K562 (cell line): ENCODE results near the gene PUS3. TPM values are rescaled to one million over a fixed set of nuclear protein-coding genes. Genes with fewer than 3 reads are reported as not detected.

Experiments
- ESRRA ChIP-seq: fragments of 450-650 bp; IDR thresholded peaks from 2 replicates; pipeline ENCODE4 v1.6.1; 2014; ENCODE audit warnings: low read depth, mild to moderate bottlenecking, moderate library complexity, borderline replicate concordance
- JUND ChIP-seq, 2 experiments: IDR thresholded peaks; 2 replicates in 1 of 2; 3 replicates in 1 of 2; pipeline ENCODE4 v1.6.1; 2011; ENCODE audit warnings: borderline replicate concordance in 2 of 2, low read depth in 2 of 2, low read length in 2 of 2, improper control_type of control experiment in 1 of 2, missing biosample characterization in 1 of 2, missing genetic modification characterization in 1 of 2, missing genetic modification reagents in 1 of 2
- MAZ ChIP-seq, 2 experiments: fragments of 450-650 bp in 1 of 2; sonication (generic) in 1 of 2; formaldehyde crosslinking; IDR thresholded peaks in 1 of 2; conservative IDR thresholded peaks in 1 of 2; 2 replicates each; pipeline versions ENCODE4 v1.4.0 to v1.5.0; 2020; ENCODE audit warnings: mild to moderate bottlenecking in 1 of 2, missing genetic modification reagents in 1 of 2
- MNT ChIP-seq, 2 experiments: fragments of 450-650 bp; conservative IDR thresholded peaks; 2 replicates each; pipeline ENCODE4 v1.6.1; 2017; ENCODE audit warnings: mild to moderate bottlenecking in 2 of 2, moderate library complexity in 2 of 2
- MYC ChIP-seq, 2 experiments: fragments of 250-450 bp in 1 of 2; sonication (Bioruptor Pico) in 1 of 2; IDR thresholded peaks; 2 replicates each; pipeline versions ENCODE4 v1.5.1 to v1.6.1; 2012 to 2021; ENCODE audit warnings: low read depth in 2 of 2, borderline replicate concordance in 1 of 2, improper control_type of control experiment in 1 of 2, low read length in 1 of 2, mild to moderate bottlenecking in 1 of 2, moderate library complexity in 1 of 2
- ZKSCAN1 ChIP-seq: fragments of 150-350 bp; IDR thresholded peaks from 2 replicates; pipeline ENCODE4 v1.6.1; 2016; ENCODE audit warnings: low read depth, low read length
- polyA plus RNA-seq, 8 experiments: library from polyadenylated mRNA; depleted of rRNA in 4 of 8; stranded (reverse) in 5 of 8; unstranded in 3 of 8; fragments of >200 nt; fragmentation: Nextera tagmentation in 2 of 8; fragmentation: Illumina TruSeq in 1 of 8; extraction: Ambion mirVana in 2 of 8; extraction: Trizol in 1 of 8; gene quantifications; 2 replicates each; pipeline versions ENCODE4 v1.2.1 to v1.2.3, GENCODE V29; 2011 to 2014; ENCODE audit warnings: inconsistent platforms in 1 of 8, missing spikeins in 1 of 8
- total RNA-seq, 7 experiments: library from RNA; depleted of rRNA in 6 of 7; stranded (reverse); fragments of >200 nt in 6 of 7; fragmentation: Illumina TruSeq in 2 of 7; extraction: Trizol in 2 of 7; gene quantifications; 2 replicates each; pipeline versions ENCODE4 v1.2.1 to v1.2.3, GENCODE V29; 2011 to 2021; ENCODE audit warnings: low replicate concordance in 1 of 7

Gene PUS3
- total and polyA plus RNA-seq, 9 of the 15 experiments (the other 6 are each of a cell fraction or from before 2014, with no cell fraction given), result 16.5 to 49.2 (median 35.9) TPM

GRCh38 chr11:125874556-125875124 is 28.4 kb downstream of the PUS3 start (continued):
- TF ChIP-seq MYC (IDR thresholded peaks at IDR 0.05; ENCODE audit: low read depth, low read length) (peak; percentile 66; the same call in 1 of the 2 replicates), MYC (CRISPR knock-in tag; IDR thresholded peaks at IDR 0.05; ENCODE audit: borderline replicate concordance, low read depth) (no peak), ESRRA (no peak), MAZ (CRISPR knock-in tag; conservative IDR thresholded peaks at IDR 0.05 in 1 of 2, IDR thresholded peaks at IDR 0.05 in 1 of 2) (0 out of 4 replicates have a peak, but pooled peaks of 1 of the 2 experiments have one; percentile 18), ZKSCAN1 (no peak), JUND (IDR thresholded peaks at IDR 0.05; ENCODE audit: borderline replicate concordance, low read depth, low read length) (0 out of 2 replicates have a peak, but pooled peaks have one; percentile 22), JUND (tag; IDR thresholded peaks at IDR 0.05; ENCODE audit: borderline replicate concordance, low read depth, low read length) (no peak), MNT (conservative IDR thresholded peaks at IDR 0.05) (peak in 1 of 2 experiments; percentile 37; a peak in 1 of 4 replicates)
